NT2/D1 (cell line): Measurements from ENCODE around the gene PRKAR2B.

Source experiments
- DNase-seq: peaks from one replicate; pipeline ENCODE4 v3.0.0-alpha.2; 2011; ENCODE audit warnings: low read depth, low spot score
- H3K27me3 ChIP-seq: 2 replicates; pipeline ENCODE4 v1.6.0; 2011; ENCODE audit warnings: mild to moderate bottlenecking; ENCODE audit not compliant: insufficient read length, insufficient read depth
- H3K36me3 ChIP-seq: 2 replicates; pipeline ENCODE4 v1.6.1; 2011; ENCODE audit warnings: mild to moderate bottlenecking, low read length, mixed read lengths; ENCODE audit not compliant: insufficient read depth, insufficient read length
- H3K4me1 ChIP-seq: 2 replicates; pipeline ENCODE4 v1.5.1; 2011; ENCODE audit not compliant: insufficient read depth, insufficient read length
- H3K4me3 ChIP-seq: 2 replicates; pipeline ENCODE4 v1.5.1; 2011; ENCODE audit warnings: low read depth; ENCODE audit not compliant: insufficient read length
- H3K9ac ChIP-seq: 2 replicates; pipeline ENCODE4 v1.6.0; 2011; ENCODE audit warnings: low read depth; ENCODE audit not compliant: insufficient read length
- H3K9me3 ChIP-seq: 2 replicates; pipeline ENCODE4 v1.5.1; 2011; ENCODE audit warnings: mild to moderate bottlenecking, low read length; ENCODE audit not compliant: insufficient read depth
- SUZ12 ChIP-seq: IDR thresholded peaks from 2 replicates; pipeline ENCODE4 v1.6.1; 2011; ENCODE audit not compliant: insufficient read length, insufficient read depth; ENCODE audit errors: extremely low read depth
- YY1 ChIP-seq: IDR thresholded peaks from 2 replicates; pipeline ENCODE4 v1.6.1; 2011; ENCODE audit not compliant: insufficient read length, insufficient read depth
- ZNF274 ChIP-seq: IDR thresholded peaks from 2 replicates; pipeline ENCODE4 v1.6.1; 2011; ENCODE audit warnings: mild to moderate bottlenecking, low read depth, low read length

PRKAR2B gene

GRCh38 chr7:107029061-107029763 is 15.3 kb upstream of the PRKAR2B start:
- Histone ChIP-seq H3K4me3 (no peak overlapping the region), H3K9me3 (no peaks in the 10 kb centered on the region), H3K36me3 (no peaks in the 10 kb centered on the region), H3K4me1 (no peaks in the 10 kb centered on the region), H3K27me3 (no peaks in the 10 kb centered on the region), H3K9ac (no peak overlapping the region)
- no peak for DNase-seq
- TF ChIP-seq ZNF274 = no peak
- no peak for TF ChIP-seq SUZ12
- no peak for TF ChIP-seq YY1

DNA sequence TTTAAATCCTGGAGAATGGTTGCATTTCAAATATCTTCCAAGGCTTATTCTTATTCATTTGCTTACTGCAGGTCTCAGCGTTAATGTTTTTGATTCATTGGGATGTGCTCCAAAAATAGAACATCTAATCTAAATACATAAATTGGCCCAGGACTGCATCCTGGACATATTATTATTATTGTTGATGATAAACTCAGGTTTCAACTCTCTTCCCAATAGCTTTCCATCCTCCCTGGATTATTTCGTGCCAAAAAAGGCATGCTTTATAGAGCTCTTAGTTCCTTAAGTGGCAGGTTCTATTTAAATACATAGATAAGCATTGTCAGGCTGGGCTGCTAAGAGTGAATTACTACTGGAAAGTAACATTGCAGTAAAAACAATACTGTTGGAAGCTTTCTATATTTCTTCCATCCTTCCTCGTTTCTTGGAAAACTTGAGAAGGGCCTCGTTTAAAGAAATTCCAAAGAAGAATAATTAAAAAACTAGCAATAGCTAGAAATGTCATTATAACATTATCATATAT is 14.7 kb upstream of the PRKAR2B start:
- Histone ChIP-seq H3K9me3 (no peaks in the 10 kb centered on the region), H3K4me3 (no peak overlapping the region), H3K4me1 (no peaks in the 10 kb centered on the region), H3K9ac (no peak overlapping the region), H3K27me3 (no peaks in the 10 kb centered on the region), H3K36me3 (no peaks in the 10 kb centered on the region)
- no peak for TF ChIP-seq ZNF274
- TF ChIP-seq YY1 = no peak
- DNase-seq = no peak

- DNase-seq = no peak
- H3K36me3 ChIP-seq = no peaks in the 10 kb centered on the region
- H3K4me1 ChIP-seq = no peaks in the 10 kb centered on the region
- H3K4me3 ChIP-seq = no peak overlapping the region
- H3K27me3 ChIP-seq = no peaks in the 10 kb centered on the region
- no peaks in the 10 kb centered on the region for H3K9me3 ChIP-seq
- no peak overlapping the region for H3K9ac ChIP-seq
- TF ChIP-seq SUZ12 (no peak), YY1 (no peak), ZNF274 (no peak)
These were observed 12.5 kb upstream of the PRKAR2B start for GRCh38 chr7:107032050-107032449.

DNA sequence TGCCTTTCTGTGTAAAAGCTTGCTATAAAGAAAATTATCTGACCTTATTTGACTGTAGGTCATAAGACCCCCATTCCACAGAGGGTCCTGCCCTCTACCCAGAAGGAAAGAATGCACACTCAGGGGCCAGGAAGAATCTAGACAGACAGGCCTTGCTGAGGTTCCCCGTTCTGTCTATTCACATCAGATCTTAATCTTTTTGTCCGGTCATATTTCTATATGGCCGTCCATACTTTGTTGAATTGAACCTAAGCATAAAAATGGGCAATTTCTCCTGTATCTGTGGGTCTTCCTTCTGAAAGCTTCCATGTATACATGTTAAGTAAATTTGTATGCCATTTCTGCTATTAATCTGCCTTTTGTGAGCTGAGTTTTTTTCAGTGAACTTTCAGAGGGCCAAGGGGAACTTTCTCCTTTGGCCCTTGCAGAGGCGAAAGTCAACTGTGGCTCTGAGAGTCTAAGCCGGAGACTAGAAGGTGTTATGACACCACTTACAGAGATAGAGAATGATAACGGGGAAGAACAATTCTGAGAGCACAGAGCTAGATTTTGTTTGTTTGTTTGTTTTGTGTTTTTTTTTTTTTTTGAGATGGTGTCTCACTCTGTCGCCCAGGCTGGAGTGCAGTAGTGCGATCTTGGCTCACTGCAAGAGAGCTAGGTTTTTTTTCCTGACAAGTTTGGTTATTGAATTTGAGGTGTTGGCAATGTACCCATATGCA is 11.6 kb upstream of the PRKAR2B start:
- Histone ChIP-seq H3K27me3 (no peaks in the 10 kb centered on the region), H3K4me1 (no peaks in the 10 kb centered on the region), H3K9ac (no peak overlapping the region), H3K4me3 (no peak overlapping the region), H3K36me3 (no peaks in the 10 kb centered on the region), H3K9me3 (no peaks in the 10 kb centered on the region)
- no peak for TF ChIP-seq ZNF274
- no peak for TF ChIP-seq YY1
- no peak for TF ChIP-seq SUZ12
- DNase-seq = no peak

DNA sequence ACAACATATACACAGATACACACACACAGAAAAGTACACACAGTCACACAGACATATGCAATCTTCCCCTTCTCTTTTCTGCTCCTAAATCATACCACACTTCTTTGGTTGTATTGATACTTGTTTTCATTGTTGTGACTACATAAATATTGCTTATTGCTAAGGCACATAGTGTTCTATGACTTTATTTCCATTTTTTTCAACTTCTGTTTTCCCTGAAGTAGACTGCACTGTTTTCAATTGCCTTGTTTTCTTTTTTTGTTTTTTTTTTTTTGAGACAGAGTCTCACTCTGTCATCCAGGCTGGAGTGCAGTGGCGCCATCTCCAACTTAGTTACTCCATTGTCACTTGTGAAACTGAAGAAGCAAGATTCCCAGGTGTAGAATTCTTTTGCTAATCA is 10.0 kb upstream of the PRKAR2B start:
- H3K9ac ChIP-seq = no peak overlapping the region
- no peak for DNase-seq
- TF ChIP-seq YY1 (no peak), SUZ12 (no peak), ZNF274 (no peak)
- no peaks in the 10 kb centered on the region for H3K9me3 ChIP-seq
- H3K4me3 ChIP-seq = no peak overlapping the region
- H3K27me3 ChIP-seq = no peaks in the 10 kb centered on the region
- H3K4me1 ChIP-seq = no peaks in the 10 kb centered on the region
- no peaks in the 10 kb centered on the region for H3K36me3 ChIP-seq

GRCh38 chr7:107035446-107035845 is 9.1 kb upstream of the PRKAR2B start:
- H3K9ac ChIP-seq = no peak overlapping the region
- TF ChIP-seq ZNF274 (no peak), YY1 (no peak)
- no peak overlapping the region for H3K4me3 ChIP-seq
- H3K4me1 ChIP-seq = no peaks in the 10 kb centered on the region
- no peaks in the 10 kb centered on the region for H3K27me3 ChIP-seq
- H3K9me3 ChIP-seq = no peaks in the 10 kb centered on the region
- DNase-seq = no peak
- H3K36me3 ChIP-seq = no peaks in the 10 kb centered on the region

DNA sequence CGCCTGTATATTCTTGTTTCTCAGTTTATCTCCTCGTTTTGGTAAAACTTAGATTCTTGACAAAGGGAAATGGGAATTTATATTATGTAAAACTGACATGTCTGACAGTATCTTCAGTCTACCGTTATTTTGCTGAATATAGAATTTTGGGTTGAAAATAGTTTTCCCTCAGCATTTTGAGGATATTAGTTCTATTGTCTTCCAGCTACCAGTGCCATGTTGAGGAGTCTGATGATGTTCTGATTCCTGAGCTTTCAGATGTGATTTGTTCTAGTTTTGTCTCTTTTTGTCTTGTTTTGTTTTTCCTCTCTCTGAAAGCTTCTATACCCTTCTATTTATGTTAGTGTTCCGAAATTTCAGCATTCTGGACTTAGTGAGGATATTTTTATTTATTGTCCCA is 8.0 kb upstream of the PRKAR2B start:
- H3K4me3 ChIP-seq = no peak overlapping the region

More for the DNA sequence above, 8.0 kb upstream of the PRKAR2B start:
- Histone ChIP-seq H3K9ac (no peak overlapping the region), H3K4me1 (no peaks in the 10 kb centered on the region), H3K9me3 (no peaks in the 10 kb centered on the region), H3K27me3 (no peaks in the 10 kb centered on the region), H3K36me3 (no peaks in the 10 kb centered on the region)
- no peak for DNase-seq
- TF ChIP-seq YY1 (no peak), ZNF274 (no peak), SUZ12 (no peak)
